ENCODE results near the gene PSTK. TPM values are rescaled to one million over a fixed set of nuclear protein-coding genes. Genes with fewer than 3 reads are reported as not detected.

Gene PSTK
- total and polyA plus RNA-seq, 8 donors = 1.2 to 11.6 (median 4.1) TPM; not detected in 2

- peaks cover 10 to 48% (median 41%) of the 10 kb centered on the region in 4 donors for H3K36me3 ChIP-seq
- intact Hi-C loops (cut with DNase I; ENCODE audit: low total_unique reads) = no loop called here
- WGBS, 5 donors = 67 to 83% (median 70%) methylated on average over 1 of the region's 1 CpG
- H3K4me1 ChIP-seq = no peaks in the 10 kb centered on the region
- no peak for TF ChIP-seq POLR2A (IDR thresholded peaks at IDR 0.05)
- no peak for TF ChIP-seq EP300 (IDR thresholded peaks at IDR 0.05)
- no peak for TF ChIP-seq POLR2AphosphoS5 (IDR thresholded peaks at IDR 0.05)
- no peak for TF ChIP-seq CTCF (IDR thresholded peaks at IDR 0.05)
- DNase-seq = peak in 1 of 2 donors; percentile 41
- H3K4me3 ChIP-seq = no peak overlapping the region
- no peak overlapping the region for H3K27ac ChIP-seq
- no peaks in the 10 kb centered on the region for H3K27me3 ChIP-seq
- no peaks in the 10 kb centered on the region for H3K9me3 ChIP-seq
These were observed 40.2 kb upstream of the PSTK start for GRCh38 chr10:122939856-122940543.

DNA sequence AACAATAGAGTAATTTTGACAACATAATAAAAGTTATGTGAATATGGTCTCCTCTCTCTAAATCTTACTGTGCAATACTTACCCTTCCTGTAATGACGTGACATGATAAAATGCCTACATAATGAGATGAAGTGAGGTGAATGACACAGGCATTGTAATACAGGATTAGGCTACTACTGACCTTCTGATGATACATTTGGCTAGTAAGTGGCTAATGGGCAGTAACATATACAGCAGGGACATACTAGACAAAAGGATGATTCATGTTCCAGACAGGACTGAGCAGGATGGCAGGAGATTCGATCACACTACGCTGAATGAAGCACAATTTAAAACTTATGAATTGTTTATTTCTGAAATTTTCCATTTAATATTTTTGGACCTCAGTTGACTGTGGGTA, 30.9 kb upstream of the PSTK start:
- no peak overlapping the region for H3K27ac ChIP-seq
- H3K27me3 ChIP-seq = no peaks in the 10 kb centered on the region
- peaks cover 14 to 50% (median 42%) of the 10 kb centered on the region in 4 donors for H3K36me3 ChIP-seq
- intact Hi-C loops (cut with DNase I; ENCODE audit: low total_unique reads) = no loop called here
- H3K4me1 ChIP-seq = peaks cover 8 to 27% (median 18%) of the 10 kb centered on the region in 4 donors
- no peak for TF ChIP-seq POLR2A (IDR thresholded peaks at IDR 0.05)
- TF ChIP-seq EP300 (IDR thresholded peaks at IDR 0.05) = no peak
- TF ChIP-seq POLR2AphosphoS5 (IDR thresholded peaks at IDR 0.05) = no peak
- no peak for TF ChIP-seq CTCF (IDR thresholded peaks at IDR 0.05)
- no peaks in the 10 kb centered on the region for H3K9me3 ChIP-seq
- 93 to 98% (median 96%) methylated on average over 3 of the region's 3 CpGs for WGBS, 5 donors
- DNase-seq = no peak
- no peak overlapping the region for H3K4me3 ChIP-seq

DNA sequence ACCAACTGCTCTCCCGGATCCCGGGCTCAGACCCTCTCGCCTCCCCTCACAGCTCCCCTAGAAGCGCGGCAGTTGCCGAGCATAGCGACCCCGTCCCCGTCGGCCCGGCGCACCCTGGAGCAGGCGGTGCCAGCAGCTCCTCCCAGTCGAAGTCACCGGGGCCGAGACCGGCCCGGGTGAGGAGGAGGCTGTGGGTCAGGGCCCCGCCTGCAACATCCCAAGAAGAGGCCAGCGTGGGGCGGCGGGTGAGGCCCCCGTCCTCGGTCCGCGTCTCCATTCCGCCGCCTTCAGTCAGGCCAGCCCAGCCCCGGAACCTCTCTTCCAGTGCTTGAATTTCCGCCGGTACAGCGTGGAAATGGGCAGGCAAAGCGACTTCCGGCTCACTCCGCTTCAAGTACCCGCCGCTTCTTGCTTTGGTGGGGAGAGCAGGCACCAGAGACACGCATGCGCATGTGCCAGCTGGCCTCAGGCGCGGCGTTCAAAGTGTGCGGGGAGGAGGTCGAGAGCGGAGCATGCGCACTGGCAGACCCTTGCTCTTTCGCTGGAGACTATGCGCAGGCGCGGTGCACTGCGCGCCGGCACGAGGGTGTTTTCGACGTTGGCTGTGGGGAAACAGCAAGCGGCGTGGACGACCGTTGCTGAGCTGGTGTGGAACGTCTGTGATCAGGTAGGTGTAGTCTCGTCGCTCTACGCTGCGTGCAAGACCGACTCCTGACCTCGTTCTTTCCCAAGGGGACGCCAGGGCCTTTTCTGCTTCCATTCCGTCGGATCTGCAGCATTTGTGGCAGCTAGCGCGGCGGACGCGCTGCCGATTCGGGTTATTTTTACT, 26.1 kb upstream of the PSTK start, which contains the start of gene C10orf88:
Gene C10orf88 (minus strand): TSS at position 326 of the 829 bp plus-strand sequence. CDS start 49 bp downstream, at position 277.
- peak; percentile 97 to 100 for DNase-seq
- peaks cover 13 to 35% (median 26%) of the 10 kb centered on the region in 4 donors for H3K4me1 ChIP-seq
- WGBS, 5 donors = 5 to 13% (median 6%) methylated on average over 27 to 77 of the region's 77 CpGs
- TF ChIP-seq CTCF (IDR thresholded peaks at IDR 0.05) (peak in 1 of 7 experiments; percentile 30), POLR2A (IDR thresholded peaks at IDR 0.05) (peak in 1 of 4 donors; percentile 40), EP300 (IDR thresholded peaks at IDR 0.05) (no peak), POLR2AphosphoS5 (IDR thresholded peaks at IDR 0.05) (peak; percentile 58 to 95 (median 78))
- no peaks in the 10 kb centered on the region for H3K27me3 ChIP-seq
- H3K36me3 ChIP-seq = peaks cover 0 to 8% (median 6%) of the 10 kb centered on the region in 4 donors
- peak within 1 kb of the TSS; percentile 64 to 85 (median 81) for H3K27ac ChIP-seq
- peaks cover 0 to 5% (median 0%) of the 10 kb centered on the region in 4 donors for H3K9me3 ChIP-seq
- intact Hi-C loops (cut with DNase I; ENCODE audit: low total_unique reads) = no loop called here
- H3K4me3 ChIP-seq = peak within 1 kb of the TSS; percentile 61 to 96 (median 84)

- 66 to 83% (median 71%) methylated on average over 9 to 13 of the region's 13 CpGs for WGBS, 5 donors
- peak overlapping the region in 2 of 5 donors; percentile 81 to 85 for H3K27ac ChIP-seq
These were observed 25.5 kb upstream of the PSTK start for GRCh38 chr10:122954731-122955050.

More at GRCh38 chr10:122954731-122955050, 25.5 kb upstream of the PSTK start:
- H3K9me3 ChIP-seq = peaks cover 0 to 5% (median 0%) of the 10 kb centered on the region in 4 donors
- TF ChIP-seq POLR2A (IDR thresholded peaks at IDR 0.05) = no peak
- TF ChIP-seq CTCF (IDR thresholded peaks at IDR 0.05) = no peak
- TF ChIP-seq POLR2AphosphoS5 (IDR thresholded peaks at IDR 0.05) = no peak
- TF ChIP-seq EP300 (IDR thresholded peaks at IDR 0.05) = no peak
- peak overlapping the region; percentile 61 to 96 (median 84) for H3K4me3 ChIP-seq
- H3K4me1 ChIP-seq = peaks cover 13 to 35% (median 26%) of the 10 kb centered on the region in 4 donors
- intact Hi-C loops (cut with DNase I; ENCODE audit: low total_unique reads) = no loop called here
- no peaks in the 10 kb centered on the region for H3K27me3 ChIP-seq
- H3K36me3 ChIP-seq = peaks cover 0 to 2% (median under 1%) of the 10 kb centered on the region in 4 donors
- no peak for DNase-seq

Measured in stomach (tissue), 9 donors.